ENCODE results near the gene KRTAP10-11.
"Not testable (repeated sequence)": the region's sequence is repeated elsewhere in the genome, so short reads cannot be mapped to it uniquely, and the experiment has no call there.

Gene KRTAP10-11, protein sequence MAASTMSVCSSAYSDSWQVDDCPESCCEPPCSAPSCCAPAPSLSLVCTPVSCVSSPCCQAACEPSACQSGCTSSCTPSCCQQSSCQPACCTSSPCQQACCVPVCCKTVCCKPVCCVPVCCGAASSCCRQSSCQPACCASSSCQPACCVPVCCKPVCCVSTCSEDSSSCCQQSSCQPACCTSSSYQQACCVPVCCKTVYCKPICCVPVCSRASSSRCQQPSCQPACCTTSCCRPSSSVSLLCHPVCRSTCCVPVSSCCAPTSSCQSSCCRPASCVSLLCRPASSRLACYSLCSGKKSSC

DNA sequence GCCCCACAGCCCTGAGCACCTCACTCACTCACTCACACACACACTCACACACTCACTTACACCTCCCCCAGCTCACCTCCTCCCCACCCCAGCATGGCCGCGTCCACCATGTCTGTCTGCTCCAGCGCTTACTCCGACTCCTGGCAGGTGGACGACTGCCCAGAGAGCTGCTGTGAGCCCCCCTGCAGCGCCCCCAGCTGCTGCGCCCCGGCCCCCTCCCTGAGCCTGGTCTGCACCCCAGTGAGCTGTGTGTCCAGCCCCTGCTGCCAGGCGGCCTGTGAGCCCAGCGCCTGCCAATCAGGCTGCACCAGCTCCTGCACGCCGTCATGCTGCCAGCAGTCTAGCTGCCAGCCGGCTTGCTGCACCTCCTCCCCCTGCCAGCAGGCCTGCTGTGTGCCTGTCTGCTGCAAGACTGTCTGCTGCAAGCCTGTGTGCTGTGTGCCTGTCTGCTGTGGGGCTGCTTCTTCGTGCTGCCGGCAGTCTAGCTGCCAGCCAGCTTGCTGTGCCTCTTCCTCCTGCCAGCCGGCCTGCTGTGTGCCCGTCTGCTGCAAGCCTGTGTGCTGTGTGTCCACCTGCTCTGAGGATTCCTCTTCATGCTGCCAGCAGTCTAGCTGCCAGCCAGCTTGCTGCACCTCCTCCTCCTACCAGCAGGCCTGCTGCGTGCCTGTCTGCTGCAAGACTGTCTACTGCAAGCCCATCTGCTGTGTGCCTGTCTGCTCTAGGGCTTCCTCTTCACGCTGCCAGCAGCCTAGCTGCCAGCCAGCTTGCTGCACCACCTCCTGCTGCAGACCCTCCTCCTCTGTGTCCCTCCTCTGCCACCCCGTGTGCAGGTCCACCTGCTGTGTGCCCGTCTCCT is at the start of gene KRTAP10-11:
Gene KRTAP10-11, plus strand, starts transcription at position 49 of the 856 bp plus-strand sequence. Its CDS starts 45 bp downstream, at position 94.
- not testable (repeated sequence) for DNase-seq

DNA sequence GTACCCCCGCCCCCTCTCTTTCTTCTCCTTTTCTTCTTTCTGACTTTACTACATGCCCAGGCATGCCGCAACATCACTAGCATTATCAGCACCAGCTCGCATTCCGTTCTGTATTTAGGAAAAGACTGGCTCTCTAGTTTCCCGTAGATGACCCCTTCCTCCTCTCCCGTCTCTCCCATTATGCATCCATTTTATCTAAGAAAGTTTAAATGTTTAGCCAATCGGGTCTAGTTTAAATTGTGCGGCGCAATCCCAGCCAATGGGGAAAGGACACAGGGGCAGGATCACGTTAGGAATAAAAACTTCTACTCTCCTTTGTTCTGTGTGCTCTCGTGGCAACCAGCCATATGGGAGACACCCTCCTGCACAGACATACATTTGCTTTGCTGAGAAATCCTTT is 48.2 kb upstream of the KRTAP10-11 start:
- no peak for DNase-seq

- DNase-seq: no peak
Observed at GRCh38 chr21:44599264-44600029, 46.8 kb upstream of the KRTAP10-11 start.

- not testable (repeated sequence) for DNase-seq
Observed at GRCh38 chr21:44600118-44600978, 45.9 kb upstream of the KRTAP10-11 start, which contains the start of gene KRTAP10-7. Gene KRTAP10-7, plus strand, starts transcription at chr21:44600597. Its CDS starts 25 bp downstream, at chr21:44600622.

DNA sequence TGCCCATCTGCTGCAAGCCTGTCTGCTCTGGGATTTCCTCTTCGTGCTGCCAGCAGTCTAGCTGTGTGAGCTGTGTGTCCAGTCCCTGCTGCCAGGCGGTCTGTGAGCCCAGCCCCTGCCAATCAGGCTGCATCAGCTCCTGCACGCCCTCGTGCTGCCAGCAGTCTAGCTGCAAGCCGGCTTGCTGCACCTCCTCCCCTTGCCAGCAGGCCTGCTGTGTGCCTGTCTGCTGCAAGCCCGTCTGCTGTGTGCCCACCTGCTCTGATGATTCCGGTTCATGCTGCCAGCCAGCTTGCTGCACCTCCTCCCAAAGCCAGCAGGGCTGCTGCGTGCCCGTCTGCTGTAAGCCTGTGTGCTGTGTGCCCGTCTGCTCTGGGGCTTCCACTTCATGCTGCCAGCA is 45.1 kb upstream of the KRTAP10-11 start:
- DNase-seq: not testable (repeated sequence)

GRCh38 chr21:44601596-44602462 is 44.4 kb upstream of the KRTAP10-11 start:
- no peak for DNase-seq

GRCh38 chr21:44602463-44602850 is 43.8 kb upstream of the KRTAP10-11 start:
- peak in 1 of 3 donors; percentile 8 for DNase-seq

GRCh38 chr21:44603109-44603875 is 42.9 kb upstream of the KRTAP10-11 start:
- no peak for DNase-seq

- DNase-seq: no peak
Observed at GRCh38 chr21:44603911-44604310, 42.3 kb upstream of the KRTAP10-11 start.

- DNase-seq: no peak
Observed at GRCh38 chr21:44606495-44606894, 39.7 kb upstream of the KRTAP10-11 start.

DNA sequence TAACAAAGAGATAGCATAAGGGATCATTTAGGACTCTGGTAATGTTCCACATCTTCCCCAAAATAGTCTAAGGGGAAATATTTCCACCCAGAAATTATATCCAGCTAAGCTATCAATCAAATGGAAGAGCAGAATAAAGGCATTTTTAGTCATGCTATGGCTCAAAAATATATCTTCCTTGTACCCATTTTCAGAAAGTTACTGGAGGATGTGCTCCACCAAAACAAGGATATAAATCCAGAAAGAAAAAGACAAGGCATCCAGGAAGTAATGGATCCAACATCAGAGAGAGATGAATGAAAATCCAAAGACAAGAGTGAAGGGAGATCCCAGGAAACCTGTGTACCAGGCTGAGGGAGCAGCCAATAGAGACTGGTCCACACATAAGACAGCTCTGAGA is 37.0 kb upstream of the KRTAP10-11 start:
- no peak for DNase-seq

- not testable (repeated sequence) for DNase-seq
Observed at GRCh38 chr21:44610157-44610843, 35.9 kb upstream of the KRTAP10-11 start.

DNA sequence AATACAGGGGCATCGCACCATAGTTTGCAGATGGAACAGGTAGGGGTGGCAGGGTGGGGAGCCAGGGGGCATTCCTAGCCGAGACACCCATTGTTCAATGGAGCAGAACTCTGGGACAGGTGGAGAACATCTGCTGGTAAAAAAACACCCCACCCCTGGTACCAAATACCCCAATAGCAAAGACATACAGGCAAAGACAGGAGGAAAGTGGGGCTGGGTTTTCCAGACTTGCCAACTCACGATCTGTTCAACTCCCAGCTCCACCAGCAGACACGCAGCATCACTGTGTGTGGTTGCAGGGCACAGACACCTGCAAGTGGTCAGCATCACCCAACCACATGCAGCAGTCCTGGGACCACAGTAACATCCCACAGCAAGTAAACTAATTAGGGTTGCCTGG is 34.7 kb upstream of the KRTAP10-11 start:
- DNase-seq: no peak

- DNase-seq: no peak
Observed at GRCh38 chr21:44612029-44612486, 34.2 kb upstream of the KRTAP10-11 start, which contains the start of gene KRTAP10-8. Gene KRTAP10-8, plus strand, starts transcription at chr21:44612079. Its CDS starts 22 bp downstream, at chr21:44612101.

GRCh38 chr21:44612669-44613229 is 33.5 kb upstream of the KRTAP10-11 start:
- DNase-seq: no peak

DNA sequence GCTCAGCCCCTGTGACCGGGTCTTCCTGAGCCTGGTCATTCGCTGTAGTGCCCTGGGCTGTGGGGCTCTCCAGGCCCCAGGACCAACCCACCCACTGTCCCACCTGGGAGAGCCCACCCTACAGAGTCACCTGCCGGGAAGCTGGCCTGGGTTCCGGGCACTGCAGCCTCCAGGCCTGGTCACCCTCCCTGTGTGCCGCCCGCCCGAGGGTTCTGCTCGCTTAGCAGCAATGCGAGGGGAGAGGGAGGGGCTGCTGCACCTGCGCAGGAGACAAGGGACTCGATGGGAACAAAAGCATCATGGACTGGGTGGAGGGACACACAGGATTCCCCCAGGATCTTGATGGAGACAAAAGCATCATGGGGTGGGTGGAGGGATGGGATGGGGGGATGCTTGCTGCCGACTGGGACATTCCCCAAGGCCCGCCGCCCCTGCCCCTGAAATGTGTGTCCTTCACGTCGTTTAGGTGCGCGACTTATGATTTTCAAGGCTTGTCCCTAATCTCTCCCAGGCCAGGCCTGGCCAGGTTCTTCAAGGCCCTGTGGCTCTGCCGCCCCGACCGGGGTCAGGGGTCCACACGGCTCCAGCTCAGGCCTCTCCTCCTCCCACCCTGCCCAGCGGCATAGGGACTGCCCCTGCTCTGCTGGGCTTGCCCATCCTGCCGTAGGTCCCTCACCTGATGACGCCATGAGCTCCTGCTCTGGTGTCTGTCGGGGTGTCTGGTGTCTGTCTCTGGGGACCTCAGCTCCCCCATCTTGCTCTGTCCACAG is 32.6 kb upstream of the KRTAP10-11 start:
- DNase-seq: no peak

- DNase-seq: no peak
Observed at GRCh38 chr21:44614161-44614631, 32.0 kb upstream of the KRTAP10-11 start.

- no peak for DNase-seq
Observed at GRCh38 chr21:44614961-44615391, 31.2 kb upstream of the KRTAP10-11 start.

Measured in suppressor macrophage treated with lipopolysaccharide for 1 hour (primary cell).